ENCODE results near the gene HIRA.
"Not testable (repeated sequence)": the region's sequence is repeated elsewhere in the genome, so short reads cannot be mapped to it uniquely, and the experiment has no call there.

The HIRA gene

GRCh38 chr22:19436444-19437161, 5.1 kb upstream of the HIRA start:
- not testable (repeated sequence) for H3K27me3 ChIP-seq (ENCODE audit: control insufficient read depth, insufficient read depth, low read length); H3K9ac ChIP-seq (ENCODE audit: low read length); H3K27ac ChIP-seq (ENCODE audit: low read depth, low read length); H3K9me3 ChIP-seq (ENCODE audit: control insufficient read depth, insufficient read depth, low read depth, low read length); H3K4me3 ChIP-seq (ENCODE audit: low read depth, low read length); H3K4me1 ChIP-seq (ENCODE audit: control insufficient read depth, insufficient read depth, low read length)
- H3K36me3 ChIP-seq (ENCODE audit: control insufficient read depth, insufficient read depth, low read length): peaks cover 21% of the 10 kb centered on the region

GRCh38 chr22:19434829-19435580, 3.5 kb upstream of the HIRA start:
- peaks cover 15% of the 10 kb centered on the region for H3K36me3 ChIP-seq (ENCODE audit: control insufficient read depth, insufficient read depth, low read length)
- peaks cover 5% of the 10 kb centered on the region; the same call in 1 of the 2 replicates for H3K4me1 ChIP-seq (ENCODE audit: control insufficient read depth, insufficient read depth, low read length)
- H3K4me3 ChIP-seq (ENCODE audit: low read depth, low read length): no peak overlapping the region
- H3K9ac ChIP-seq (ENCODE audit: low read length): no peak overlapping the region
- H3K27me3 ChIP-seq (ENCODE audit: control insufficient read depth, insufficient read depth, low read length): no peaks in the 10 kb centered on the region
- no peaks in the 10 kb centered on the region for H3K9me3 ChIP-seq (ENCODE audit: control insufficient read depth, insufficient read depth, low read depth, low read length)
- no peak overlapping the region for H3K27ac ChIP-seq (ENCODE audit: low read depth, low read length)

- Histone ChIP-seq H3K27ac (ENCODE audit: low read depth, low read length) (no peak overlapping the region), H3K27me3 (ENCODE audit: control insufficient read depth, insufficient read depth, low read length) (no peaks in the 10 kb centered on the region), H3K4me1 (ENCODE audit: control insufficient read depth, insufficient read depth, low read length) (peaks cover 9% of the 10 kb centered on the region; the same call in 1 of the 2 replicates), H3K4me3 (ENCODE audit: low read depth, low read length) (no peak overlapping the region), H3K9ac (ENCODE audit: low read length) (no peak overlapping the region), H3K9me3 (ENCODE audit: control insufficient read depth, insufficient read depth, low read depth, low read length) (no peaks in the 10 kb centered on the region), H3K36me3 (ENCODE audit: control insufficient read depth, insufficient read depth, low read length) (peaks cover 15% of the 10 kb centered on the region)
Measured at GRCh38 chr22:19434401-19434800, 2.9 kb upstream of the HIRA start.

GRCh38 chr22:19432133-19432851, 759 bp upstream of the HIRA start, which contains the start of gene MRPL40:
MRPL40 (plus strand) TSS chr22:19432545; CDS start chr22:19432555, 10 bp downstream.
- Histone ChIP-seq H3K27me3 (ENCODE audit: control insufficient read depth, insufficient read depth, low read length) (no peaks in the 10 kb centered on the region), H3K4me3 (ENCODE audit: low read depth, low read length) (peak within 1 kb of the TSS; percentile 99), H3K27ac (ENCODE audit: low read depth, low read length) (peak within 1 kb of the TSS; percentile 90), H3K4me1 (ENCODE audit: control insufficient read depth, insufficient read depth, low read length) (peaks cover 9% of the 10 kb centered on the region; the same call in 1 of the 2 replicates), H3K9ac (ENCODE audit: low read length) (peak within 1 kb of the TSS; percentile 99), H3K9me3 (ENCODE audit: control insufficient read depth, insufficient read depth, low read depth, low read length) (no peaks in the 10 kb centered on the region), H3K36me3 (ENCODE audit: control insufficient read depth, insufficient read depth, low read length) (peaks cover 15% of the 10 kb centered on the region)

GRCh38 chr22:19430890-19431541, 517 bp downstream of the HIRA start:
- Histone ChIP-seq H3K36me3 (ENCODE audit: control insufficient read depth, insufficient read depth, low read length) (peaks cover 15% of the 10 kb centered on the region), H3K9me3 (ENCODE audit: control insufficient read depth, insufficient read depth, low read depth, low read length) (no peaks in the 10 kb centered on the region), H3K4me1 (ENCODE audit: control insufficient read depth, insufficient read depth, low read length) (peaks cover 9% of the 10 kb centered on the region; the same call in 1 of the 2 replicates), H3K4me3 (ENCODE audit: low read depth, low read length) (peak overlapping the region; percentile 99), H3K9ac (ENCODE audit: low read length) (peak overlapping the region; percentile 90), H3K27me3 (ENCODE audit: control insufficient read depth, insufficient read depth, low read length) (no peaks in the 10 kb centered on the region), H3K27ac (ENCODE audit: low read depth, low read length) (peak overlapping the region; percentile 73; the same call in 1 of the 2 replicates)

GRCh38 chr22:19429950-19430889, 1.3 kb downstream of the HIRA start:
- peaks cover 9% of the 10 kb centered on the region; the same call in 1 of the 2 replicates for H3K4me1 ChIP-seq (ENCODE audit: control insufficient read depth, insufficient read depth, low read length)
- H3K4me3 ChIP-seq (ENCODE audit: low read depth, low read length): peak overlapping the region; percentile 99
- H3K9ac ChIP-seq (ENCODE audit: low read length): peak overlapping the region; percentile 90
- H3K27me3 ChIP-seq (ENCODE audit: control insufficient read depth, insufficient read depth, low read length): no peaks in the 10 kb centered on the region
- H3K36me3 ChIP-seq (ENCODE audit: control insufficient read depth, insufficient read depth, low read length): peaks cover 10% of the 10 kb centered on the region
- no peaks in the 10 kb centered on the region for H3K9me3 ChIP-seq (ENCODE audit: control insufficient read depth, insufficient read depth, low read depth, low read length)
- H3K27ac ChIP-seq (ENCODE audit: low read depth, low read length): no peak overlapping the region

GRCh38 chr22:19424186-19424500, 7.4 kb downstream of the HIRA start:
- Histone ChIP-seq H3K36me3 (ENCODE audit: control insufficient read depth, insufficient read depth, low read length) (peaks cover 5% of the 10 kb centered on the region), H3K27ac (ENCODE audit: low read depth, low read length) (no peak overlapping the region), H3K9me3 (ENCODE audit: control insufficient read depth, insufficient read depth, low read depth, low read length) (no peaks in the 10 kb centered on the region), H3K4me3 (ENCODE audit: low read depth, low read length) (no peak overlapping the region), H3K9ac (ENCODE audit: low read length) (no peak overlapping the region), H3K27me3 (ENCODE audit: control insufficient read depth, insufficient read depth, low read length) (no peaks in the 10 kb centered on the region), H3K4me1 (ENCODE audit: control insufficient read depth, insufficient read depth, low read length) (peaks cover 16% of the 10 kb centered on the region)

- Histone ChIP-seq H3K9ac (ENCODE audit: low read length) (no peak overlapping the region), H3K36me3 (ENCODE audit: control insufficient read depth, insufficient read depth, low read length) (peaks cover 5% of the 10 kb centered on the region), H3K27ac (ENCODE audit: low read depth, low read length) (no peak overlapping the region), H3K4me1 (ENCODE audit: control insufficient read depth, insufficient read depth, low read length) (peaks cover 16% of the 10 kb centered on the region), H3K4me3 (ENCODE audit: low read depth, low read length) (no peak overlapping the region), H3K27me3 (ENCODE audit: control insufficient read depth, insufficient read depth, low read length) (no peaks in the 10 kb centered on the region), H3K9me3 (ENCODE audit: control insufficient read depth, insufficient read depth, low read depth, low read length) (no peaks in the 10 kb centered on the region)
Measured at GRCh38 chr22:19422440-19423301, 8.9 kb downstream of the HIRA start.

GRCh38 chr22:19420321-19420720, 11.2 kb downstream of the HIRA start:
- H3K27me3 ChIP-seq (ENCODE audit: control insufficient read depth, insufficient read depth, low read length): no peaks in the 10 kb centered on the region
- no peak overlapping the region for H3K4me3 ChIP-seq (ENCODE audit: low read depth, low read length)
- H3K9ac ChIP-seq (ENCODE audit: low read length): no peak overlapping the region
- H3K9me3 ChIP-seq (ENCODE audit: control insufficient read depth, insufficient read depth, low read depth, low read length): no peaks in the 10 kb centered on the region
- peaks cover 5% of the 10 kb centered on the region for H3K36me3 ChIP-seq (ENCODE audit: control insufficient read depth, insufficient read depth, low read length)
- H3K27ac ChIP-seq (ENCODE audit: low read depth, low read length): no peak overlapping the region
- peaks cover 16% of the 10 kb centered on the region for H3K4me1 ChIP-seq (ENCODE audit: control insufficient read depth, insufficient read depth, low read length)
